Lower leg skin (tissue), 4 donors: ENCODE measurements around the gene CENPP. TPM values are rescaled to one million over a fixed set of nuclear protein-coding genes. Genes with fewer than 3 reads are reported as not detected.

Experiments used
- DNase-seq, 2 donors: peaks; one replicate each; pipeline ENCODE4 v3.0.0-alpha.2; 2019; ENCODE audit warnings: low spot score in 2 of 2
- H3K4me3 ChIP-seq: fragments of 200-600 bp; sonication (generic); 2 replicates; pipeline ENCODE4 v1.5.1; 2017; ENCODE audit warnings: mild to moderate bottlenecking, low read depth; ENCODE audit not compliant: poor library complexity, severe bottlenecking
- CTCF ChIP-seq, 3 donors: fragments of 450-650 bp; IDR thresholded peaks; one replicate each; pipeline ENCODE4 v1.5.1; 2016; ENCODE audit warnings: antibody characterized with exemption in 3 of 3, mild to moderate bottlenecking in 3 of 3, moderate library complexity in 2 of 3
- POLR2A ChIP-seq, 2 donors: fragments of 450-650 bp; IDR thresholded peaks; one replicate each; pipeline ENCODE4 v1.6.1; 2016 to 2017; ENCODE audit warnings: antibody characterized with exemption in 2 of 2, mild to moderate bottlenecking in 1 of 2, moderate library complexity in 1 of 2
- whole genome bisulfite sequencing, 2 donors: methylation state at CpG; one replicate each; pipeline ENCODE4 v1.1.5; 2018; 5-methylcytosine and 5-hydroxymethylcytosine counted together
- intact Hi-C: fragments of 100-400 bp; cut with DNase I; formaldehyde crosslinking; loops from one replicate; pipeline ENCODE4 v1.15.0; 2023; ENCODE audit warnings: low total_unique reads
- total RNA-seq, 4 donors: library from RNA; depleted of rRNA; stranded (reverse); fragments of >200 nt; gene quantifications; one replicate each; pipeline ENCODE4 v1.1.0, GENCODE V29; 2016

Gene CENPP
- total RNA-seq, 4 donors from 2014 or later = 7.8 to 28.8 (median 12.2) TPM

- intact Hi-C loops = no loop called here
- no peak for DNase-seq
- WGBS, 2 donors = 88 to 95% methylated on average over 1 of the region's 1 CpG
- no peak for TF ChIP-seq CTCF (IDR thresholded peaks at IDR 0.05)
- TF ChIP-seq POLR2A (IDR thresholded peaks at IDR 0.05) = no peak
- no peak overlapping the region for H3K4me3 ChIP-seq
These were observed 270.2 kb downstream of the CENPP start for GRCh38 chr9:92595930-92596329.

GRCh38 chr9:92598382-92598781, 272.6 kb downstream of the CENPP start:
- TF ChIP-seq POLR2A (IDR thresholded peaks at IDR 0.05) = no peak
- TF ChIP-seq CTCF (IDR thresholded peaks at IDR 0.05) = no peak
- no peak overlapping the region for H3K4me3 ChIP-seq
- intact Hi-C loops = no loop called here
- WGBS, 2 donors = 61 to 66% methylated on average over 2 of the region's 2 CpGs
- no peak for DNase-seq

- intact Hi-C loops = no loop called here
- TF ChIP-seq CTCF (IDR thresholded peaks at IDR 0.05) (no peak), POLR2A (IDR thresholded peaks at IDR 0.05) (no peak)
- no peak overlapping the region for H3K4me3 ChIP-seq
- WGBS, 2 donors = 38 to 52% methylated on average over 4 of the region's 4 CpGs
- DNase-seq = peak; percentile 25 to 56
These were observed 274.2 kb downstream of the CENPP start for GRCh38 chr9:92599938-92600461.

- 29 to 38% methylated on average over 12 of the region's 12 CpGs for WGBS, 2 donors
- H3K4me3 ChIP-seq = no peak overlapping the region
- TF ChIP-seq CTCF (IDR thresholded peaks at IDR 0.05) (no peak), POLR2A (IDR thresholded peaks at IDR 0.05) (no peak)
- DNase-seq = peak; percentile 28 to 84
- intact Hi-C loops = no loop called here
These were observed 274.9 kb downstream of the CENPP start for GRCh38 chr9:92600462-92601261.

- intact Hi-C loops = no loop called here
- DNase-seq = peak in 1 of 2 donors; percentile 82
- 51 to 60% methylated on average over 12 of the region's 12 CpGs for WGBS, 2 donors
These were observed 275.7 kb downstream of the CENPP start for GRCh38 chr9:92601451-92601850.

More at GRCh38 chr9:92601451-92601850, 275.7 kb downstream of the CENPP start:
- no peak overlapping the region for H3K4me3 ChIP-seq
- TF ChIP-seq CTCF (IDR thresholded peaks at IDR 0.05) (no peak), POLR2A (IDR thresholded peaks at IDR 0.05) (no peak)
